HG03457 (cell line): ENCODE data around the gene TCP11L2.

Experiments used
- ATAC-seq: cut with Tn5 transposase; IDR thresholded peaks from one replicate; pipeline ENCODE4 v1.9.1; 2021; ENCODE audit warnings: moderate number of reproducible peaks; ENCODE audit not compliant: unreplicated experiment

Gene TCP11L2

GRCh38 chr12:106302401-106303201, at the start of gene TCP11L2:
Gene TCP11L2 (plus strand): TSS chr12:106302733. CDS start chr12:106311076, 8,343 bp downstream.
- ATAC-seq, result peak; percentile 54

- no peak for ATAC-seq
Measured at GRCh38 chr12:106254724-106255123, 47.8 kb upstream of the TCP11L2 start.

DNA sequence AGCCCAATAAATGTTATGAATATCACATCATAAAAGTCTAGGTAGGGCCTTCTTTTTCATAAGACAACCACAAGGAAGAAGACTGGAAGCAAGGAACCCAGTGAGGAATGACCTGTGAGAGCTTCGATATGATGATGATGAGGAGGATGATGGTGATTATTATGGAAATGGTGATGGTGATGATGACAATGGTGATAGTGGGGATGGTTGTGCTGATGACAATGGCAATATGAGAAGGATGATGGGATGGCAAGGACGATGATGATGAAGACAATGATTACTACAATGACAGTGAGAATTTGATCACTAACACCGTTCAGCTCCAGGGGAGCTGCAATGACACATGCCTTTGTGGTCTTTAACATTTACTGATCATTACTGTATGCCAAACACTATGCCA, 47.0 kb upstream of the TCP11L2 start:
- no peak for ATAC-seq

GRCh38 chr12:106255952-106256351, 46.6 kb upstream of the TCP11L2 start:
- no peak for ATAC-seq

GRCh38 chr12:106256524-106256923, 46.0 kb upstream of the TCP11L2 start:
- ATAC-seq, result no peak

- ATAC-seq, result no peak
Measured at GRCh38 chr12:106258226-106258625, 44.3 kb upstream of the TCP11L2 start.

DNA sequence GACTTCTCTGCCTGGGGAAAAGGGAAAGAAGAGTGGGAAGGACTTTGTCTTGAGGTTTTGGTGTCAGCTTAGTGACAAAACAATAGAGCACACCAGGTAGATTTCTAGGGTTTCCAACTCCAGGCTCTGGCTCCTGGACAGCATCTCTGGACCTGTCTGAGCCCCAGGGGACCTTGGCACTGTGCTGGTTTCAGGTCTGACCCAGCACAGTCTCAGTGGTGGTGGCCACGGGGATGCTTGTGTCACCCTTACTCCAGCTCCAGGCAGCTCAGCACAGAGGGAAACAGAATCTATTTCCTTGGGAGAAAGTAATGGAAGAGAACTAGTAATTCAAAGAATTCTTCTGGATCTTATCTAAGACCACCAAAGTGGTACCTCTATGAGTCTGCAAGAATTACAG, 43.6 kb upstream of the TCP11L2 start:
- ATAC-seq, result no peak

- no peak for ATAC-seq
Measured at GRCh38 chr12:106265116-106265515, 37.4 kb upstream of the TCP11L2 start.

GRCh38 chr12:106267535-106267934, 35.0 kb upstream of the TCP11L2 start:
- ATAC-seq, result no peak

DNA sequence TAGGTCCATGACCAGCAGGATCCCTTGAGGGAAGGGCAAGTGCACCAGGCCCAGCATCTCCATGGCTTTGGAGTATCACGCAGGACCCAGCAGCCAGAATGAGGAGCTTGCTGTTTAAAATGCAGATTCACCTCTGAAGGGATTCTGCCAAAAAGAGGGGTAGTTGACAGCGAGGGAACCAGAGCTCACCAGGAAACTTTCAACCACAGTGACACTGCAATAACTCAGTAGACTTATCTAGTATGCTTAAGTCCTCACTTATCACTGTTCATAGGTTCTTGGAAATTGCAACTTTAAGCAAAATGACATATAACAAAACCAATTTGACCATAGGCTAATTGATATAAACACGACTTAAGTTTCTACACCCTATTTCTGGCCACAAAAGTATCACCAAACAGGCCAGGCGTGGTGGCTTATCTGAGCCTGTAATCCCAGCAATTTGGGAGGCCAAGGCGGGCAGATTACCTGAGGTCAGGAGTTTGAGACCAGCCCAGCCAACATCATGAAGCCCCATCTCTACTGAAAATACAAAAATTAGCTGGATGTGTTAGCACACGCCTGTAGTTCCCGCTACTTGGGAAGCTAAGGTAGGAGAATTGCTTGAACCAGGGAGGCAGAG, 33.3 kb upstream of the TCP11L2 start:
- ATAC-seq, result no peak

DNA sequence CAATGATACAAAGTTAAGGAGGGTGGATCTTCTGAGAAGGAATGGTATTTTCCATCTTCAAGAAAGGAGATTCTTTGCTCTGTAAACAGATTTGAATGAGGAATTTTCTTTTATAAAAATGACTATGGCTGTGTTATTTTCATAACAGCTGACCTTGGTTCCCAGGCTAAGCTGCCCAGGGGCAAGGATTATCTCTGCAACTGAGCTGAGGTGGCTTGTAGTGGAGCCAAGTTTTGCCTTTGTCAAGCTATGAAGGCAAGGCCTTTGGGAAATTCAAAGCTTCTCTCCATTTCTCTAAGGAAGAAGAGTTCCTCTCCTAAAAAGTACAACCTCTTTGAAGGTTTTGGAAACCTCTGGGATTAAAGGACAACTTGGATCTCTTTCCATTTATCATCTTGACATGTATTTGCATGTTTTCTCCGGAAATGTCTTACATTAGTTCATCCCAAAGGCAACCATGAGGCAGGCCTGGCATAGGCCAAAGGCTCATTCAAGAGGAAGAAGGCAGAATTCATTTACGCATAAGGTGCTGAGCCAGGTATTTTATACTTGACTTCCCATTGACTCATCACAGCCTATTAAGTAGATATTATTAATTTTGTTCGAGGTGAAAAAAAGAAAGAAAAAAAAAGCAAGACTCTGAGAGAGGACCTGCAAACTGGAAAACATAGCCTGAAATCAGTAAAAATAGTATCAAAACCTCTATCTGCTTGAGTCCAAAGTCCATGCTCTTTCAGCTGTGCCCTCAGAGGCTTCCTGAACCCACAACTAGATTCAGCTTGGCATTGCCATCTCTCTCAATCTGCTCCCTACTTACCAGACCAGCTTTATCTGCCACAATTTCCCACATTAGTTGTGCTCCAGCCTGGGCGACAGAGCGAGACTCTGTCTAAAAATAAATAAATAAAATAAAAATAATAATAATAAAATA, 30.7 kb upstream of the TCP11L2 start:
- no peak for ATAC-seq

DNA sequence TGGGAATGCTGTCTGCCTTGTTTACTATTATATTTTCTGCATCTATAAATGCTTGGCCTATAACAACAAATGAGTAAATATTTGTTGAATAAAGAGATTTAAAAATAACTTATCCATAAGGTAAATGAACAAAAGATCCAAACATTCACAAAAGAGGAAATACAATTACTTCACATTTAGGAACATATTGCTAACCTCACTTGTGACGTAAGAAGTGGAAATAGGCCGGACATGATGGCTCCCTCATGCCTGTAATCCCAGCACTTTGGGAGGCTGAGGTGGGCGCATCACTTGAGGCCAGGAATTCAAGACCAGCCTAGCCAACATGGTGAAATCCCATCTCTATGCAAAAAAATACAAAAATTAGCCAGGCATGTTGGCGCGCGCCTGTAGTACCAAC, 29.0 kb upstream of the TCP11L2 start:
- no peak for ATAC-seq

DNA sequence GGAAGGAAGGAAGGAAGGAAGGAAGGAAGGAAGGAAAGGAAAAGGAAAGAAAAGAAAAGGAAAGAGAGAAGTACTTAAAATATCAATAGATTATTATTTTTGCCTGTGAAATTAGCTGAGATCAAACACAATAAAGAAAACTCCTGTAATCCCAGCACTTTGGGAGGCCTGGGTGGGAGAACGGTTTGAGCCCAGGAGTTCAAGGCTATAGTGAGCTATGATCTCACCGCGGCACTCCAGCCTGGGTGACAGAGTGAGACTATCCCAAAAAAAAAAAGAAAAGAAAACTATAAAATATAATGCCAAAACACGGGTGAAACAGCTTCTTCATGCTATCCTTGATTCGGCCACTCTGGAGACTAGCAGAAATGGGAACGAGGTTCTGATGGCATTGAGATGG, 28.5 kb upstream of the TCP11L2 start:
- no peak for ATAC-seq

DNA sequence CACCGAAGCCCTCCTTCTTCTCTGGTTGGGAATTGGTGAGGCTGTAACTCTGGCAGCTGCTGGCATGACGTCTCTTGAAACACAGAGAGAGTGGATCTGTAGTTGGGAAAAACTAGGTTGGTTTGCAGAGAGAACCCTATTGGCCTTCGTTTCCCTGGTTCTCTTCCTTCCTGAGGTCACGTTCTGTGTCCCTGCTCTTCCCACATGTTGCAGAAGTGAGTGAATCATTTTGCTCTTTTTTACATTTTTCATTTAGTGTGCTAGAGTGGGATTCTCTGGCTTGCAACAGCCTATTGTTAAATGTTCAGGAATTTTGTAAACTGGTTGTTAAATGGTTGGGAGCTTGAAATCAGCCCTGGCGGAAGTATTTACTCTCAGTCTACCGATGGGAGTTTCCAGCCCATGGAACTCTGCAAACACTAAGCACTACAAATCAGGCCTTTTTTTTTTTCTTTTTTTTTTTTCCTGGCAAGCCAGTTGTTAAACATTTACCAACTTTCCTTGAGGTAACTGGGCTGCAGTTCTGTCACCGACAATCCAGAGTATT, 27.9 kb upstream of the TCP11L2 start:
- ATAC-seq, result no peak

- ATAC-seq, result no peak
Measured at GRCh38 chr12:106275458-106275857, 27.1 kb upstream of the TCP11L2 start.

- peak; percentile 73 for ATAC-seq
Measured at GRCh38 chr12:106276032-106276740, 26.3 kb upstream of the TCP11L2 start.

DNA sequence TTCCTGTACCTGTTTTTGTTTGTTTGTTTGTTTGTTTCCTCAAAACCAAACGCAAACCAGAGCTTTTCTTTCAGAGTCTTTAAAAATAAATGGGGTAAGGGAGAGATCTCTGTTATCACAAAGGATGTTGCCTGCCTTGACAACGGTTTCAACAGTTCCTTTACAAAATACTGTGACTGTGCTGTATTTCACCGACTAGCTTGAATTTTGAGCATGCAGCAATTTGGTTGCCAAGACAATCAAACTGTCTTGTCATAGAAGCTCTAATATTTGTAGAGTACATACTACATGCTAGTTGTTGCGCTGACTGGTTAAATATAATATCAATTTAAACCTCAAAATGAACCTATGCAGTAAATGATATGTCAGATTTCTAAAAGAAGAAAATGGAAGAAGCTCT, 22.4 kb upstream of the TCP11L2 start:
- no peak for ATAC-seq

DNA sequence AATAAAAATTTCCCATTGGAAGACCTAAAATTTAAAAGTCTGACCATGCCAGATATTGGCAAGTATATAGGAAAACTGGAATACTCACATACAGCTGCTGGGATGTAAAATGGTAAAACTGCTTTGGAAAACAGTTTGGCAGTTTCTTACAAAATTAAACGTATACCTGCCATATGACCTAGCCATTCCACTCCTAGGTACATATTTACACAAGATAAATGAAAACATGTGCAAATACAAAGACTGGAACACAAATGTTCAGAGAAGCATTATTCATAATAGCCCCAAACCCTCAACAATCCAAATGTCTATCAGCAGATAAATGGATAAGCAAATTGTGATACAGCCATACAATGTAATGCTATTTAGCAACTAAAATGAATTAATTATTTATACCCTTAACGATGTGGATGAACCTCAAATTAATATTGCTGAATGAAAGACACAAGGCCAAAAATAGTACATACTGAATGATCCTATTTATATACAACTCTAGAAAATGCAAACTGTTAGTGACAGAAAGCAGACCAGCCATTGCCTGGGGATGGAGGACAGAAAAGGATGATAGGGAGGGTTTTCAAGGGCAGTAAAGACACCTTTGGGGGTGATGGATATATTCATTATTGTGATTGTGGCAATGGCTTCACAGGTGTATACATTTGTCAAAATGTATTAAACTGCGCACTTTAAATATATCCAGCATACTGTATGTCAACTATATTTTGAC, 21.3 kb upstream of the TCP11L2 start:
- ATAC-seq, result no peak

DNA sequence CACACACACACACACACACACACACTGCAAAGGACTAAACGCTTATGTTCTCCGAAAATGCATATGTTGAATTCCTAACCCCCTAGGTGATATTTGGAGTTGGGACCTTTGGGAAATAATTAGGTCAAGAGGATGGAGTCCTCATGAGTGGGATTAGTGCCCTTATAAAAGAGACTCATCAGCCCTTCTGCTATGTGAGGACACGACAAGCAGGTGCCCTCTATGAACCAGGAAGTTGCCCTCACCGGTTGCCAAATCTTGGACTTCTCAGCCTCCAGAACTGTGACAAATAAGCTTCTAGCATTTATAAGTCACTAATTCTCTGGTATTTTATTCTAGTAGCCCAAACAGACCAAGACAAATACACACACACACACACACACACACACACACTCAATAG, 20.7 kb upstream of the TCP11L2 start:
- no peak for ATAC-seq
